KMS-11 (cell line): ENCODE measurements around the gene ASCL4.
A peak's percentile ranks its signal among the peaks of the same experiment; 100 is the strongest.

Experiments
- H2AFZ ChIP-seq: fragments of 200-600 bp; sonication (generic); 2 replicates; pipeline ENCODE4 v1.6.1; 2016; ENCODE audit warnings: antibody characterized with exemption, mixed run types, low read depth
- H3K27ac ChIP-seq: fragments of 200-600 bp; sonication (generic); 2 replicates; pipeline ENCODE4 v1.6.1; 2016; ENCODE audit warnings: mild to moderate bottlenecking, mixed run types
- H3K27me3 ChIP-seq: fragments of 200-600 bp; sonication (generic); 2 replicates; pipeline ENCODE4 v1.6.1; 2017; ENCODE audit warnings: mild to moderate bottlenecking, low read depth, mixed run types, moderate library complexity; ENCODE audit not compliant: insufficient read depth
- H3K36me3 ChIP-seq: fragments of 200-600 bp; sonication (generic); 2 replicates; pipeline ENCODE4 v1.6.1; 2017; ENCODE audit warnings: mild to moderate bottlenecking, mixed run types; ENCODE audit not compliant: insufficient read depth
- H3K4me1 ChIP-seq: fragments of 200-600 bp; sonication (generic); 2 replicates; pipeline ENCODE4 v1.6.1; 2016; ENCODE audit warnings: mild to moderate bottlenecking, low read depth, mixed run types; ENCODE audit not compliant: poor library complexity, severe bottlenecking
- H3K4me2 ChIP-seq: fragments of 200-600 bp; sonication (generic); 2 replicates; pipeline ENCODE4 v1.7.0; 2016; ENCODE audit warnings: mild to moderate bottlenecking, mixed run types
- H3K4me3 ChIP-seq: fragments of 200-600 bp; sonication (generic); IDR thresholded peaks from 2 replicates; pipeline ENCODE4 v1.6.1; 2017; ENCODE audit warnings: low read depth, low read length, mixed read lengths; ENCODE audit not compliant: insufficient read depth
- H3K79me2 ChIP-seq: fragments of 200-600 bp; sonication (generic); 2 replicates; pipeline ENCODE4 v1.6.1; 2016; ENCODE audit warnings: low read depth, mixed run types; ENCODE audit not compliant: insufficient read depth
- H3K9ac ChIP-seq: fragments of 200-600 bp; sonication (generic); 2 replicates; pipeline ENCODE4 v1.6.1; 2016; ENCODE audit warnings: mild to moderate bottlenecking, mixed run types
- H4K20me1 ChIP-seq: fragments of 200-600 bp; sonication (generic); 2 replicates; pipeline ENCODE4 v1.6.1; 2016; ENCODE audit warnings: mild to moderate bottlenecking, mixed run types; ENCODE audit not compliant: insufficient read depth
- CTCF ChIP-seq: fragments of 200-600 bp; sonication (generic); conservative IDR thresholded peaks from 2 replicates; pipeline ENCODE4 v1.6.1; 2017; ENCODE audit warnings: low read depth, mild to moderate bottlenecking, antibody characterized with exemption, low read length, moderate library complexity, mixed read lengths

The ASCL4 gene

GRCh38 chr12:107748472-107748871 is 26.0 kb upstream of the ASCL4 start:
- Histone ChIP-seq H4K20me1 (no peaks in the 10 kb centered on the region), H3K4me3 (no peak overlapping the region), H3K79me2 (no peaks in the 10 kb centered on the region), H3K4me1 (no peaks in the 10 kb centered on the region), H3K36me3 (no peaks in the 10 kb centered on the region), H3K4me2 (no peak overlapping the region), H3K9ac (no peak overlapping the region), H3K27me3 (no peaks in the 10 kb centered on the region), H3K27ac (no peak overlapping the region), H2AFZ (no peak overlapping the region)
- no peak for TF ChIP-seq CTCF

GRCh38 chr12:107749083-107749482 is 25.4 kb upstream of the ASCL4 start:
- no peak overlapping the region for H3K27ac ChIP-seq
- no peak for TF ChIP-seq CTCF
- H4K20me1 ChIP-seq, result no peaks in the 10 kb centered on the region
- H3K4me1 ChIP-seq, result no peaks in the 10 kb centered on the region
- no peak overlapping the region for H3K4me2 ChIP-seq
- H3K27me3 ChIP-seq, result no peaks in the 10 kb centered on the region
- no peaks in the 10 kb centered on the region for H3K79me2 ChIP-seq
- no peak overlapping the region for H2AFZ ChIP-seq
- H3K36me3 ChIP-seq, result no peaks in the 10 kb centered on the region
- no peak overlapping the region for H3K4me3 ChIP-seq
- H3K9ac ChIP-seq, result no peak overlapping the region

- H3K9ac ChIP-seq, result peak overlapping the region; percentile 58; the same call in 1 of the 2 replicates
- no peaks in the 10 kb centered on the region for H4K20me1 ChIP-seq
- H3K4me3 ChIP-seq, result no peak overlapping the region
- H3K27ac ChIP-seq, result peak overlapping the region; percentile 71
- H3K4me2 ChIP-seq, result peak overlapping the region; percentile 91
- H3K27me3 ChIP-seq, result no peaks in the 10 kb centered on the region
- H3K79me2 ChIP-seq, result peaks cover 31% of the 10 kb centered on the region
- H3K36me3 ChIP-seq, result 0 out of 2 replicates have a peak, but pooled peaks cover 2% of the 10 kb centered on the region
- TF ChIP-seq CTCF, result no peak
- H3K4me1 ChIP-seq, result peaks cover 14% of the 10 kb centered on the region
- H2AFZ ChIP-seq, result no peak overlapping the region
Measured at GRCh38 chr12:107759410-107759809, 15.1 kb upstream of the ASCL4 start.

- H3K27ac ChIP-seq, result peak overlapping the region; percentile 71
- peak overlapping the region; percentile 34; the same call in 1 of the 2 replicates for H2AFZ ChIP-seq
Measured at GRCh38 chr12:107760207-107760808, 14.2 kb upstream of the ASCL4 start.

More at GRCh38 chr12:107760207-107760808, 14.2 kb upstream of the ASCL4 start:
- H3K27me3 ChIP-seq, result no peaks in the 10 kb centered on the region
- no peaks in the 10 kb centered on the region for H4K20me1 ChIP-seq
- H3K4me1 ChIP-seq, result peaks cover 14% of the 10 kb centered on the region
- H3K4me3 ChIP-seq, result no peak overlapping the region
- no peak for TF ChIP-seq CTCF
- H3K4me2 ChIP-seq, result peak overlapping the region; percentile 91
- 0 out of 2 replicates have a peak, but pooled peaks cover 2% of the 10 kb centered on the region for H3K36me3 ChIP-seq
- H3K79me2 ChIP-seq, result peaks cover 31% of the 10 kb centered on the region
- H3K9ac ChIP-seq, result peak overlapping the region; percentile 58; the same call in 1 of the 2 replicates
